ENCODE measurements around the gene KCNQ1.

The KCNQ1 gene

GRCh38 chr11:2775626-2776350, 331.0 kb downstream of the KCNQ1 start:
- no peak overlapping the region for H3K27ac Mint-ChIP-seq
- no peaks in the 10 kb centered on the region for H3K9me3 Mint-ChIP-seq
- H3K27me3 Mint-ChIP-seq (ENCODE audit: low read depth), result no peaks in the 10 kb centered on the region
- H3K4me1 Mint-ChIP-seq (ENCODE audit: low read depth), result peaks cover 5% of the 10 kb centered on the region
- H3K36me3 Mint-ChIP-seq (ENCODE audit: low read depth), result no peaks in the 10 kb centered on the region
- no peak overlapping the region for H3K4me3 Mint-ChIP-seq

GRCh38 chr11:2776351-2777061, 331.7 kb downstream of the KCNQ1 start:
- no peaks in the 10 kb centered on the region for H3K36me3 Mint-ChIP-seq (ENCODE audit: low read depth)
- H3K4me1 Mint-ChIP-seq (ENCODE audit: low read depth), result peaks cover 5% of the 10 kb centered on the region
- H3K4me3 Mint-ChIP-seq, result no peak overlapping the region
- no peak overlapping the region for H3K27ac Mint-ChIP-seq
- H3K9me3 Mint-ChIP-seq, result no peaks in the 10 kb centered on the region
- H3K27me3 Mint-ChIP-seq (ENCODE audit: low read depth), result no peaks in the 10 kb centered on the region

GRCh38 chr11:2777386-2777785, 332.6 kb downstream of the KCNQ1 start:
- Mint-ChIP-seq H3K36me3 (ENCODE audit: low read depth) (no peaks in the 10 kb centered on the region), H3K4me3 (no peak overlapping the region), H3K27me3 (ENCODE audit: low read depth) (no peaks in the 10 kb centered on the region), H3K4me1 (ENCODE audit: low read depth) (peaks cover 5% of the 10 kb centered on the region), H3K9me3 (no peaks in the 10 kb centered on the region), H3K27ac (no peak overlapping the region)

- H3K4me3 Mint-ChIP-seq, result no peak overlapping the region
- H3K27me3 Mint-ChIP-seq (ENCODE audit: low read depth), result no peaks in the 10 kb centered on the region
- H3K36me3 Mint-ChIP-seq (ENCODE audit: low read depth), result no peaks in the 10 kb centered on the region
- H3K27ac Mint-ChIP-seq, result no peak overlapping the region
- no peaks in the 10 kb centered on the region for H3K9me3 Mint-ChIP-seq
- H3K4me1 Mint-ChIP-seq (ENCODE audit: low read depth), result peaks cover 2% of the 10 kb centered on the region
Observed at GRCh38 chr11:2777871-2778629, 333.2 kb downstream of the KCNQ1 start.

- Mint-ChIP-seq H3K9me3 (no peaks in the 10 kb centered on the region), H3K4me3 (no peak overlapping the region), H3K4me1 (ENCODE audit: low read depth) (peaks cover 2% of the 10 kb centered on the region), H3K36me3 (ENCODE audit: low read depth) (no peaks in the 10 kb centered on the region), H3K27me3 (ENCODE audit: low read depth) (no peaks in the 10 kb centered on the region), H3K27ac (no peak overlapping the region)
Observed at GRCh38 chr11:2778630-2779498, 334.1 kb downstream of the KCNQ1 start.

- Mint-ChIP-seq H3K27ac (no peak overlapping the region), H3K27me3 (ENCODE audit: low read depth) (no peaks in the 10 kb centered on the region), H3K4me1 (ENCODE audit: low read depth) (peaks cover 2% of the 10 kb centered on the region), H3K9me3 (no peaks in the 10 kb centered on the region), H3K4me3 (no peak overlapping the region), H3K36me3 (ENCODE audit: low read depth) (no peaks in the 10 kb centered on the region)
Observed at GRCh38 chr11:2779499-2779980, 334.7 kb downstream of the KCNQ1 start.

GRCh38 chr11:2779981-2780849, 335.4 kb downstream of the KCNQ1 start:
- Mint-ChIP-seq H3K9me3 (no peaks in the 10 kb centered on the region), H3K36me3 (ENCODE audit: low read depth) (no peaks in the 10 kb centered on the region), H3K4me3 (no peak overlapping the region), H3K27me3 (ENCODE audit: low read depth) (peaks cover 5% of the 10 kb centered on the region), H3K27ac (no peak overlapping the region), H3K4me1 (ENCODE audit: low read depth) (no peaks in the 10 kb centered on the region)

GRCh38 chr11:2780850-2781407, 336.1 kb downstream of the KCNQ1 start:
- no peak overlapping the region for H3K27ac Mint-ChIP-seq
- H3K9me3 Mint-ChIP-seq, result no peaks in the 10 kb centered on the region
- H3K27me3 Mint-ChIP-seq (ENCODE audit: low read depth), result peaks cover 10% of the 10 kb centered on the region
- no peak overlapping the region for H3K4me3 Mint-ChIP-seq
- H3K4me1 Mint-ChIP-seq (ENCODE audit: low read depth), result no peaks in the 10 kb centered on the region
- H3K36me3 Mint-ChIP-seq (ENCODE audit: low read depth), result no peaks in the 10 kb centered on the region

GRCh38 chr11:2781408-2782274, 336.8 kb downstream of the KCNQ1 start:
- H3K4me1 Mint-ChIP-seq (ENCODE audit: low read depth), result no peaks in the 10 kb centered on the region

GRCh38 chr11:2782769-2783168, 338.0 kb downstream of the KCNQ1 start:
- Mint-ChIP-seq H3K4me1 (ENCODE audit: low read depth) (no peaks in the 10 kb centered on the region), H3K36me3 (ENCODE audit: low read depth) (no peaks in the 10 kb centered on the region), H3K27me3 (ENCODE audit: low read depth) (peaks cover 17% of the 10 kb centered on the region), H3K4me3 (no peak overlapping the region), H3K9me3 (no peaks in the 10 kb centered on the region), H3K27ac (no peak overlapping the region)

More at GRCh38 chr11:2781408-2782274, 336.8 kb downstream of the KCNQ1 start:
- Mint-ChIP-seq H3K4me3 (no peak overlapping the region), H3K9me3 (no peaks in the 10 kb centered on the region), H3K36me3 (ENCODE audit: low read depth) (no peaks in the 10 kb centered on the region), H3K27me3 (ENCODE audit: low read depth) (peaks cover 15% of the 10 kb centered on the region), H3K27ac (no peak overlapping the region)

GRCh38 chr11:2783536-2784082, 338.8 kb downstream of the KCNQ1 start:
- Mint-ChIP-seq H3K36me3 (ENCODE audit: low read depth) (no peaks in the 10 kb centered on the region), H3K27me3 (ENCODE audit: low read depth) (peaks cover 17% of the 10 kb centered on the region), H3K27ac (no peak overlapping the region), H3K9me3 (no peaks in the 10 kb centered on the region), H3K4me3 (no peak overlapping the region), H3K4me1 (ENCODE audit: low read depth) (no peaks in the 10 kb centered on the region)

- H3K27me3 Mint-ChIP-seq (ENCODE audit: low read depth), result peaks cover 17% of the 10 kb centered on the region
- no peaks in the 10 kb centered on the region for H3K9me3 Mint-ChIP-seq
- H3K27ac Mint-ChIP-seq, result no peak overlapping the region
- H3K4me1 Mint-ChIP-seq (ENCODE audit: low read depth), result no peaks in the 10 kb centered on the region
- no peak overlapping the region for H3K4me3 Mint-ChIP-seq
- H3K36me3 Mint-ChIP-seq (ENCODE audit: low read depth), result no peaks in the 10 kb centered on the region
Observed at GRCh38 chr11:2787816-2788167, 343.0 kb downstream of the KCNQ1 start.
